KMS-11 (cell line): ENCODE measurements around the gene REELD1.

ENCODE experiments used
- H2AFZ ChIP-seq: fragments of 200-600 bp; sonication (generic); 2 replicates; pipeline ENCODE4 v1.6.1; 2016; ENCODE audit warnings: antibody characterized with exemption, mixed run types, low read depth
- H3K27ac ChIP-seq: fragments of 200-600 bp; sonication (generic); 2 replicates; pipeline ENCODE4 v1.6.1; 2016; ENCODE audit warnings: mild to moderate bottlenecking, mixed run types
- H3K27me3 ChIP-seq: fragments of 200-600 bp; sonication (generic); 2 replicates; pipeline ENCODE4 v1.6.1; 2017; ENCODE audit warnings: mild to moderate bottlenecking, low read depth, mixed run types, moderate library complexity; ENCODE audit not compliant: insufficient read depth
- H3K36me3 ChIP-seq: fragments of 200-600 bp; sonication (generic); 2 replicates; pipeline ENCODE4 v1.6.1; 2017; ENCODE audit warnings: mild to moderate bottlenecking, mixed run types; ENCODE audit not compliant: insufficient read depth
- H3K4me1 ChIP-seq: fragments of 200-600 bp; sonication (generic); 2 replicates; pipeline ENCODE4 v1.6.1; 2016; ENCODE audit warnings: mild to moderate bottlenecking, low read depth, mixed run types; ENCODE audit not compliant: poor library complexity, severe bottlenecking
- H3K4me2 ChIP-seq: fragments of 200-600 bp; sonication (generic); 2 replicates; pipeline ENCODE4 v1.7.0; 2016; ENCODE audit warnings: mild to moderate bottlenecking, mixed run types
- H3K4me3 ChIP-seq: fragments of 200-600 bp; sonication (generic); IDR thresholded peaks from 2 replicates; pipeline ENCODE4 v1.6.1; 2017; ENCODE audit warnings: low read depth, low read length, mixed read lengths; ENCODE audit not compliant: insufficient read depth
- H3K79me2 ChIP-seq: fragments of 200-600 bp; sonication (generic); 2 replicates; pipeline ENCODE4 v1.6.1; 2016; ENCODE audit warnings: low read depth, mixed run types; ENCODE audit not compliant: insufficient read depth
- H3K9ac ChIP-seq: fragments of 200-600 bp; sonication (generic); 2 replicates; pipeline ENCODE4 v1.6.1; 2016; ENCODE audit warnings: mild to moderate bottlenecking, mixed run types
- H4K20me1 ChIP-seq: fragments of 200-600 bp; sonication (generic); 2 replicates; pipeline ENCODE4 v1.6.1; 2016; ENCODE audit warnings: mild to moderate bottlenecking, mixed run types; ENCODE audit not compliant: insufficient read depth
- CTCF ChIP-seq: fragments of 200-600 bp; sonication (generic); conservative IDR thresholded peaks from 2 replicates; pipeline ENCODE4 v1.6.1; 2017; ENCODE audit warnings: low read depth, mild to moderate bottlenecking, antibody characterized with exemption, low read length, moderate library complexity, mixed read lengths

REELD1 gene

GRCh38 chr4:146269228-146269653 lies 54.9 kb downstream of the REELD1 start:
- H3K27ac ChIP-seq, result no peak overlapping the region
- H4K20me1 ChIP-seq, result no peaks in the 10 kb centered on the region
- no peaks in the 10 kb centered on the region for H3K27me3 ChIP-seq
- no peak for TF ChIP-seq CTCF
- no peaks in the 10 kb centered on the region for H3K36me3 ChIP-seq
- no peak overlapping the region for H3K9ac ChIP-seq
- H3K4me3 ChIP-seq, result no peak overlapping the region
- H3K4me1 ChIP-seq, result peaks cover 8% of the 10 kb centered on the region
- H3K79me2 ChIP-seq, result no peaks in the 10 kb centered on the region
- H3K4me2 ChIP-seq, result no peak overlapping the region
- H2AFZ ChIP-seq, result no peak overlapping the region

GRCh38 chr4:146271466-146271865 lies 57.1 kb downstream of the REELD1 start:
- H3K4me1 ChIP-seq, result peaks cover 8% of the 10 kb centered on the region
- H3K4me3 ChIP-seq, result no peak overlapping the region
- H3K27ac ChIP-seq, result no peak overlapping the region
- H3K9ac ChIP-seq, result no peak overlapping the region
- no peak for TF ChIP-seq CTCF
- no peak overlapping the region for H3K4me2 ChIP-seq
- no peaks in the 10 kb centered on the region for H3K27me3 ChIP-seq
- H3K36me3 ChIP-seq, result no peaks in the 10 kb centered on the region
- H4K20me1 ChIP-seq, result no peaks in the 10 kb centered on the region
- H2AFZ ChIP-seq, result no peak overlapping the region
- H3K79me2 ChIP-seq, result no peaks in the 10 kb centered on the region

- H3K4me3 ChIP-seq, result no peak overlapping the region
- no peak for TF ChIP-seq CTCF
- H4K20me1 ChIP-seq, result no peaks in the 10 kb centered on the region
- peaks cover 8% of the 10 kb centered on the region for H3K4me1 ChIP-seq
- H3K27ac ChIP-seq, result no peak overlapping the region
- no peak overlapping the region for H3K4me2 ChIP-seq
- H2AFZ ChIP-seq, result no peak overlapping the region
- no peak overlapping the region for H3K9ac ChIP-seq
- no peaks in the 10 kb centered on the region for H3K79me2 ChIP-seq
- no peaks in the 10 kb centered on the region for H3K36me3 ChIP-seq
- H3K27me3 ChIP-seq, result no peaks in the 10 kb centered on the region
These were observed 59.0 kb downstream of the REELD1 start for GRCh38 chr4:146273204-146273901.

GRCh38 chr4:146274774-146275173 lies 60.4 kb downstream of the REELD1 start:
- Histone ChIP-seq H3K36me3 (no peaks in the 10 kb centered on the region), H3K27me3 (no peaks in the 10 kb centered on the region), H3K27ac (no peak overlapping the region), H3K79me2 (no peaks in the 10 kb centered on the region), H4K20me1 (no peaks in the 10 kb centered on the region), H3K4me2 (no peak overlapping the region), H3K9ac (no peak overlapping the region), H2AFZ (no peak overlapping the region), H3K4me1 (peaks cover 2% of the 10 kb centered on the region), H3K4me3 (no peak overlapping the region)
- TF ChIP-seq CTCF, result no peak
